ENCODE measurements around the gene CST1.

Gene CST1

GRCh38 chr20:23752481-23753193 is 1.9 kb upstream of the CST1 start:
- TF ChIP-seq POLR2AphosphoS5 (IDR thresholded peaks at IDR 0.05; ENCODE audit: low read depth, low read length) (no peak), SIN3A (IDR thresholded peaks at IDR 0.05; ENCODE audit: borderline replicate concordance, insufficient read depth, low read length) (no peak), FOXP2 (optimal IDR thresholded peaks at IDR 0.05; ENCODE audit: borderline replicate concordance, extremely low read depth, extremely low read length, insufficient read depth) (no peak), TAF1 (IDR thresholded peaks at IDR 0.05; ENCODE audit: borderline replicate concordance, insufficient read depth, low read length) (no peak), REST (IDR thresholded peaks at IDR 0.05; ENCODE audit: insufficient read depth in 1 of 2, low read depth in 2 of 2, low read length in 2 of 2) (no peak)

GRCh38 chr20:23752019-23752418 is 1.3 kb upstream of the CST1 start:
- no peak for TF ChIP-seq TAF1 (IDR thresholded peaks at IDR 0.05; ENCODE audit: borderline replicate concordance, insufficient read depth, low read length)
- no peak for TF ChIP-seq REST (IDR thresholded peaks at IDR 0.05; ENCODE audit: insufficient read depth in 1 of 2, low read depth in 2 of 2, low read length in 2 of 2)
- TF ChIP-seq SIN3A (IDR thresholded peaks at IDR 0.05; ENCODE audit: borderline replicate concordance, insufficient read depth, low read length): no peak
- TF ChIP-seq POLR2AphosphoS5 (IDR thresholded peaks at IDR 0.05; ENCODE audit: low read depth, low read length): no peak
- no peak for TF ChIP-seq FOXP2 (optimal IDR thresholded peaks at IDR 0.05; ENCODE audit: borderline replicate concordance, extremely low read depth, extremely low read length, insufficient read depth)

GRCh38 chr20:23749746-23750145 is 989 bp downstream of the CST1 start:
- TF ChIP-seq SIN3A (IDR thresholded peaks at IDR 0.05; ENCODE audit: borderline replicate concordance, insufficient read depth, low read length): no peak

- TF ChIP-seq REST (IDR thresholded peaks at IDR 0.05; ENCODE audit: insufficient read depth in 1 of 2, low read depth in 2 of 2, low read length in 2 of 2) (no peak), SIN3A (IDR thresholded peaks at IDR 0.05; ENCODE audit: borderline replicate concordance, insufficient read depth, low read length) (no peak), FOXP2 (optimal IDR thresholded peaks at IDR 0.05; ENCODE audit: borderline replicate concordance, extremely low read depth, extremely low read length, insufficient read depth) (no peak), POLR2AphosphoS5 (IDR thresholded peaks at IDR 0.05; ENCODE audit: low read depth, low read length) (no peak), TAF1 (IDR thresholded peaks at IDR 0.05; ENCODE audit: borderline replicate concordance, insufficient read depth, low read length) (no peak)
These were observed 4.4 kb downstream of the CST1 start for GRCh38 chr20:23746321-23746720.

GRCh38 chr20:23745247-23745646 is 5.5 kb downstream of the CST1 start:
- TF ChIP-seq POLR2AphosphoS5 (IDR thresholded peaks at IDR 0.05; ENCODE audit: low read depth, low read length): no peak
- no peak for TF ChIP-seq REST (IDR thresholded peaks at IDR 0.05; ENCODE audit: insufficient read depth in 1 of 2, low read depth in 2 of 2, low read length in 2 of 2)
- no peak for TF ChIP-seq TAF1 (IDR thresholded peaks at IDR 0.05; ENCODE audit: borderline replicate concordance, insufficient read depth, low read length)
- no peak for TF ChIP-seq SIN3A (IDR thresholded peaks at IDR 0.05; ENCODE audit: borderline replicate concordance, insufficient read depth, low read length)
- no peak for TF ChIP-seq FOXP2 (optimal IDR thresholded peaks at IDR 0.05; ENCODE audit: borderline replicate concordance, extremely low read depth, extremely low read length, insufficient read depth)

Measured in PFSK-1 (cell line).